ENCODE data around the gene ATF2.

DNA sequence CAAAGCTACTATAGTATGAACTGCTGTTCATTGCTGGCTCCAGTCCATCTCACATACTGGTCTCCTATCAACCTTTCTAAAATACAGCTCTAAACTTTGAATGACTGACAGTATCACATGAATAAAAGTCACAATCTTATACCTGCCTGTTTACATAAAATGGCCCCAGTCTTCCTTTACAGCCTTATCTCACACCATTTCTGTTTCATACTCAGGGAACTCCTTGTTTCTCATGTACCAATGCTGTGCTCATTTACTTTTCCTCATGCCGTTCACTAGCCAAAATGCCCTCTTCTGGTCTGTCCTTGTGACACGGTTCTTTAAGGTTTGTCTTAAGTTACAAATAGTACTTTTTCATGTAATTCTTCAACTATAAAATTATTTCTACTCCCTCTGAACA, 7.3 kb upstream of the ATF2 start:
- TF ChIP-seq, protein P1, sequence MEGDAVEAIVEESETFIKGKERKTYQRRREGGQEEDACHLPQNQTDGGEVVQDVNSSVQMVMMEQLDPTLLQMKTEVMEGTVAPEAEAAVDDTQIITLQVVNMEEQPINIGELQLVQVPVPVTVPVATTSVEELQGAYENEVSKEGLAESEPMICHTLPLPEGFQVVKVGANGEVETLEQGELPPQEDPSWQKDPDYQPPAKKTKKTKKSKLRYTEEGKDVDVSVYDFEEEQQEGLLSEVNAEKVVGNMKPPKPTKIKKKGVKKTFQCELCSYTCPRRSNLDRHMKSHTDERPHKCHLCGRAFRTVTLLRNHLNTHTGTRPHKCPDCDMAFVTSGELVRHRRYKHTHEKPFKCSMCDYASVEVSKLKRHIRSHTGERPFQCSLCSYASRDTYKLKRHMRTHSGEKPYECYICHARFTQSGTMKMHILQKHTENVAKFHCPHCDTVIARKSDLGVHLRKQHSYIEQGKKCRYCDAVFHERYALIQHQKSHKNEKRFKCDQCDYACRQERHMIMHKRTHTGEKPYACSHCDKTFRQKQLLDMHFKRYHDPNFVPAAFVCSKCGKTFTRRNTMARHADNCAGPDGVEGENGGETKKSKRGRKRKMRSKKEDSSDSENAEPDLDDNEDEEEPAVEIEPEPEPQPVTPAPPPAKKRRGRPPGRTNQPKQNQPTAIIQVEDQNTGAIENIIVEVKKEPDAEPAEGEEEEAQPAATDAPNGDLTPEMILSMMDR (IDR thresholded peaks at IDR 0.05; ENCODE audit: poor library complexity) = no peak
- TF ChIP-seq EZH2 (IDR thresholded peaks at IDR 0.05; ENCODE audit: borderline replicate concordance) = no peak
- TF ChIP-seq EZH2phosphoT487 (IDR thresholded peaks at IDR 0.05; ENCODE audit: low read depth, severe bottlenecking, unreplicated experiment) = no peak
